Neural progenitor cell (in vitro differentiated cells): ENCODE data around the gene ZFP36L2. TPM values are rescaled to one million over a fixed set of nuclear protein-coding genes. Genes with fewer than 3 reads are reported as not detected.

Experiments
- DNase-seq: peaks from one replicate; pipeline ENCODE4 v3.0.0-alpha.2; 2016; ENCODE audit warnings: low spot score
- H2AFZ ChIP-seq: fragments of 200-600 bp; sonication (generic); replicated peaks from 2 replicates; pipeline ENCODE4 v1.6.1; 2016; ENCODE audit warnings: antibody characterized with exemption
- H3F3A ChIP-seq: fragments of 200-600 bp; sonication (generic); 2 replicates; pipeline ENCODE4 v1.6.1; 2016; ENCODE audit warnings: antibody characterized with exemption, low read depth
- H3K27ac ChIP-seq: fragments of 200-600 bp; sonication (generic); 2 replicates; pipeline ENCODE4 v1.5.1; 2016; ENCODE audit warnings: mild to moderate bottlenecking
- H3K27me3 ChIP-seq: fragments of 200-600 bp; sonication (generic); 2 replicates; pipeline ENCODE4 v1.6.1; 2016; ENCODE audit warnings: mild to moderate bottlenecking, moderate library complexity
- H3K36me3 ChIP-seq: fragments of 200-600 bp; sonication (generic); 2 replicates; pipeline ENCODE4 v1.5.1; 2016
- H3K4me1 ChIP-seq: fragments of 200-600 bp; sonication (generic); 2 replicates; pipeline ENCODE4 v1.6.1; 2016; ENCODE audit warnings: mixed run types
- H3K4me2 ChIP-seq: fragments of 200-600 bp; sonication (generic); 2 replicates; pipeline ENCODE4 v1.6.1; 2016
- H3K4me3 ChIP-seq: fragments of 200-600 bp; sonication (generic); 2 replicates; pipeline ENCODE4 v1.5.1; 2016
- H3K79me2 ChIP-seq: fragments of 200-600 bp; sonication (generic); 2 replicates; pipeline ENCODE4 v1.6.1; 2016; ENCODE audit warnings: low read depth
- H3K9ac ChIP-seq: fragments of 200-600 bp; sonication (generic); 2 replicates; pipeline ENCODE4 v1.6.1; 2016
- H3K9me3 ChIP-seq: fragments of 200-600 bp; sonication (generic); 2 replicates; pipeline ENCODE4 v1.5.1; 2016; ENCODE audit warnings: low read depth
- H4K20me1 ChIP-seq: fragments of 200-600 bp; sonication (generic); 2 replicates; pipeline ENCODE4 v1.6.1; 2016; ENCODE audit warnings: low read depth
- H3K27ac Mint-ChIP-seq: 3 replicates; pipeline ENCODE4 v1.8.0; 2021; ENCODE audit warnings: mixed read lengths
- H3K27me3 Mint-ChIP-seq: 2 replicates; pipeline ENCODE4 v1.8.0; 2022; ENCODE audit warnings: low read depth, mild to moderate bottlenecking, inconsistent platforms, moderate library complexity, mixed read lengths; ENCODE audit not compliant: insufficient read depth
- H3K36me3 Mint-ChIP-seq: 3 replicates; pipeline ENCODE4 v1.8.0; 2021; ENCODE audit warnings: mixed read lengths
- H3K4me1 Mint-ChIP-seq: 3 replicates; pipeline ENCODE4 v1.8.0; 2021; ENCODE audit warnings: mixed read lengths
- H3K4me3 Mint-ChIP-seq: 3 replicates; pipeline ENCODE4 v1.8.0; 2021; ENCODE audit warnings: mild to moderate bottlenecking, moderate library complexity, mixed read lengths
- H3K9me3 Mint-ChIP-seq: 3 replicates; pipeline ENCODE4 v1.8.0; 2020; ENCODE audit warnings: mixed read lengths
- CTCF ChIP-seq: fragments of 200-600 bp; sonication (generic); IDR thresholded peaks from 2 replicates; pipeline ENCODE4 v1.5.1; 2017; ENCODE audit warnings: antibody characterized with exemption, mild to moderate bottlenecking
- EZH2 ChIP-seq: fragments of 200-600 bp; sonication (generic); IDR thresholded peaks from 2 replicates; pipeline ENCODE4 v1.6.1; 2017; ENCODE audit warnings: antibody characterized with exemption, mild to moderate bottlenecking, moderate library complexity
- EZH2phosphoT487 ChIP-seq: fragments of 200-600 bp; sonication (generic); IDR thresholded peaks from 2 replicates; pipeline ENCODE4 v1.6.1; 2017; ENCODE audit warnings: antibody characterized with exemption
- total RNA-seq: library from RNA; depleted of rRNA; stranded (reverse); fragments of >200 nt; gene quantifications from 2 replicates; pipeline ENCODE4 v1.2.3, GENCODE V29; 2015; ENCODE audit warnings: low replicate concordance

Gene ZFP36L2
- total RNA-seq, 1 donor from 2014 or later: 13.8 TPM

GRCh38 chr2:43209204-43209717 is 17.1 kb downstream of the ZFP36L2 start:
- Histone ChIP-seq H3K9me3 (no peaks in the 10 kb centered on the region), H3K4me1 (peaks cover 3% of the 10 kb centered on the region), H3K4me2 (no peak overlapping the region), H3K9ac (no peak overlapping the region), H3K27ac (no peak overlapping the region), H4K20me1 (no peaks in the 10 kb centered on the region), H3K36me3 (no peaks in the 10 kb centered on the region), H3K4me3 (no peak overlapping the region), H3K27me3 (no peaks in the 10 kb centered on the region), H2AFZ (no peak overlapping the region), H3F3A (peaks cover 4% of the 10 kb centered on the region), H3K79me2 (no peaks in the 10 kb centered on the region)
- Mint-ChIP-seq H3K4me1 (peaks cover 18% of the 10 kb centered on the region), H3K9me3 (no peaks in the 10 kb centered on the region), H3K36me3 (no peaks in the 10 kb centered on the region), H3K27me3 (peaks cover 13% of the 10 kb centered on the region), H3K4me3 (no peak overlapping the region), H3K27ac (no peak overlapping the region)
- TF ChIP-seq EZH2 (no peak), EZH2phosphoT487 (no peak), CTCF (no peak)
- DNase-seq: no peak

GRCh38 chr2:43207553-43208300 is 18.7 kb downstream of the ZFP36L2 start:
- DNase-seq: no peak
- no peak for TF ChIP-seq EZH2phosphoT487
- no peak for TF ChIP-seq CTCF
- TF ChIP-seq EZH2: no peak

GRCh38 chr2:43206602-43207001 is 19.8 kb downstream of the ZFP36L2 start:
- Histone ChIP-seq H3K36me3 (no peaks in the 10 kb centered on the region), H3K27me3 (no peaks in the 10 kb centered on the region), H3K9me3 (no peaks in the 10 kb centered on the region), H4K20me1 (no peaks in the 10 kb centered on the region), H3F3A (no peaks in the 10 kb centered on the region), H2AFZ (no peak overlapping the region), H3K4me1 (no peaks in the 10 kb centered on the region), H3K79me2 (no peaks in the 10 kb centered on the region), H3K4me3 (no peak overlapping the region), H3K4me2 (no peak overlapping the region), H3K27ac (no peak overlapping the region), H3K9ac (no peak overlapping the region)
- H3K27ac Mint-ChIP-seq: peak overlapping the region; percentile 60
- H3K27me3 Mint-ChIP-seq: peaks cover 14% of the 10 kb centered on the region
- no peaks in the 10 kb centered on the region for H3K36me3 Mint-ChIP-seq
- no peaks in the 10 kb centered on the region for H3K9me3 Mint-ChIP-seq
- TF ChIP-seq EZH2 (no peak), EZH2phosphoT487 (no peak), CTCF (no peak)
- no peak for DNase-seq
- peaks cover 23% of the 10 kb centered on the region for H3K4me1 Mint-ChIP-seq
- H3K4me3 Mint-ChIP-seq: no peak overlapping the region

More at GRCh38 chr2:43207553-43208300, 18.7 kb downstream of the ZFP36L2 start:
- Histone ChIP-seq H2AFZ (no peak overlapping the region), H3K79me2 (no peaks in the 10 kb centered on the region), H3K9ac (no peak overlapping the region), H3K4me2 (no peak overlapping the region), H3F3A (no peaks in the 10 kb centered on the region), H3K4me1 (no peaks in the 10 kb centered on the region), H3K27me3 (no peaks in the 10 kb centered on the region), H3K36me3 (no peaks in the 10 kb centered on the region), H3K9me3 (no peaks in the 10 kb centered on the region), H3K27ac (no peak overlapping the region), H3K4me3 (no peak overlapping the region), H4K20me1 (no peaks in the 10 kb centered on the region)
- peaks cover 23% of the 10 kb centered on the region for H3K4me1 Mint-ChIP-seq
- peaks cover 11% of the 10 kb centered on the region for H3K27me3 Mint-ChIP-seq
- H3K27ac Mint-ChIP-seq: no peak overlapping the region
- no peaks in the 10 kb centered on the region for H3K9me3 Mint-ChIP-seq
- H3K36me3 Mint-ChIP-seq: no peaks in the 10 kb centered on the region
- H3K4me3 Mint-ChIP-seq: no peak overlapping the region
